GM21723 (cell line): Measurements from ENCODE around the gene KRT8.

ENCODE experiments used
- ATAC-seq: cut with Tn5 transposase; IDR thresholded peaks from one replicate; pipeline ENCODE4 v1.9.1; 2021; ENCODE audit warnings: mild to moderate bottlenecking, moderate library complexity; ENCODE audit not compliant: unreplicated experiment

KRT8 gene

DNA sequence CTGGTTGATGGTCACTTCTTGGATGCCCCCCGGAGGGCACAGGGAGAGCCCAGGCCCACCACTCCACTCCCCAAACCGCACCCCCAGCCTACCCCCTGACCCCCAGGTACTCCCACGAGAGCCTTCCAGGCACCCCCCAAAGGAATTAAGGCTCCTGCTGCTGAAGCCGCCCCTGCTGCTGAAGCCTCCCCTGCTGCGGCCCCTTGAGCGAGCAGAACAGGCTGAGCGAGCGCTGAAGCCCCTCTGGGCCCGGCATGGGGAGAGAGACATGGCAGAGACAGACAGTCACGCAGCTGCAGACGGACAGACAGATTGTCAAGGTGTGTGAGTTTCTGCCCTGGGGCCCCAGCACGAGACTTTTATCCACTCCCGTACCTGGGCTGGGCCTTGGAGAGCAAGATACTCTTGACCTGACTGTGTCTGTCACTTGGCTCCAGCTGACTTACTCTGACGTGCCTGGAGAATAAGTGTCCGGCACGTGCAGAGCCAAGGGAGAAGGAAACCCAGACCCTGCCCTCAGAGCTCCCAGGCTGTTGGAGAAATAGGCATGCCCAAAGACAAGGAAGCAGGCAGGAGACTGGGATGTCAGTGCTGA, 56.1 kb downstream of the KRT8 start, which contains the start of gene KRT78:
Gene KRT78 (minus strand): TSS at position 334 of the 595 bp plus-strand sequence. CDS start 64 bp downstream, at position 270.
- no peak for ATAC-seq

DNA sequence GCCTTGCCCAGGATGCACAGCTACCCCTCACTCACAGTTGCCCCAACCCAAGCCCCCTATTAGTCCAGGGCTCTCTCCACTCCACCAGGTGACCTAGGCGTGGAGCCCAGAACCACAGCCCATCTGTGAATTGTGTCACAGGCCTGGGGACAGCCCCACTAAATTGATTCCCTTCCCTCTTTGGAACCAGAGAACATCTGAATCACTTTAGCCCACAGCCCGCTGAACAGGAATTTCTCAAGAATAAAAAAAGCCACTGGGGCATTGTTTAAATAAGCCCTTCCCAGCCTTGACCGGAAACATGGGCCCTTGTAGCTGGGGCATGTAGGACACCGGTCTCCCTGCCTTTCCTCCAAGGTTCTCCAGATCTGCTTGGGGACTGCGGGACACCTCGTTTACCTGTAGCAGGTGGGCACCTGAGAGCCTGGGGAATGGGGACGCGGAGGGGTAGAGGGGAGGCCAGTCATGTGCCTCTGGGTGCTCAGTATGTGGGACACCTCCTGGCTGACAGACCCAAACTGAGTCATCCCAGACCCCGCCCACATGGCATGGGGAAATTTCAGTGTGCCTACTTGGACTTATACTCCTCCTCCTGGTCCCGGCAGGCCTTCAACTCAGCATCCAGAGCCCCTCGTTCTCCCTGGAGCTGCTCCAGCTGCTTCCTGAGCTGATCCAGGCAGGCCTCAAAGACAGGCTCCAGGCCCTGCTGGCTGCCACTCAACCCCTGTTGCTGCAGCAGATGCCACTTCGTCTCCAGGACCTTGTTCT, 57.4 kb downstream of the KRT8 start:
- ATAC-seq, result no peak
